Measurements from ENCODE around the gene ANKRD12.

DNA sequence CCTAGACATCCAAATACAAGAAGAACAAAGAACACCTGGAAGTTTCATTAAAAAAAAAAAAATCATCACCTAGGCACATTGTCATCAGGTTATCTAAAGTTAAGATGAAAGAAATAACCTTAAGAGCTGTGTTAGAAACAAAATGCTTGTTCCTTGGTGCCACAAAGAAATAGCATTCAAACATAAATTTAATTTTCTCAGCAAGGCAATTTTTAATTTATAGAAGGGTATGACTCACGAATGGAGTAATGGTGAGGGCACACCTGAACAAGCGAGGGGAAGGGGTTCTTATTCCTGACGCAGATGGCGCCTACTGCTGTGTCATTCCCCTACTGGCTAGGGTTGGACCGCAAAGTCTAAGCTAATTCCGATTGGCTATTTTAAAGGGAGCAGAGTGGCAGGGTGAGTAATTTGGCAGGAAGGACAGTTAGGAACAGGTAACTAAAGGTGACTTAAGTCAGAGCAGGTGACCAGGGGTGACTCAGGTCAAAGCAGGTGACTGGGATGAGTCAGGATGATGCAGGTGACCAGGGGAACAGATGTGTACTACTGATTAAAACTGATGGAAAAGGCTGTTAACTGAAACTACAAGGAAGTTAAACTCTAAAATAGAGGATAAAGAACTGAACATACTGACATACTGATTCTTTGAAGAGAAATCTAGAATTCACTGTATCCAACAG lies 167.9 kb downstream of the ANKRD12 start:
- TF ChIP-seq, protein P1, sequence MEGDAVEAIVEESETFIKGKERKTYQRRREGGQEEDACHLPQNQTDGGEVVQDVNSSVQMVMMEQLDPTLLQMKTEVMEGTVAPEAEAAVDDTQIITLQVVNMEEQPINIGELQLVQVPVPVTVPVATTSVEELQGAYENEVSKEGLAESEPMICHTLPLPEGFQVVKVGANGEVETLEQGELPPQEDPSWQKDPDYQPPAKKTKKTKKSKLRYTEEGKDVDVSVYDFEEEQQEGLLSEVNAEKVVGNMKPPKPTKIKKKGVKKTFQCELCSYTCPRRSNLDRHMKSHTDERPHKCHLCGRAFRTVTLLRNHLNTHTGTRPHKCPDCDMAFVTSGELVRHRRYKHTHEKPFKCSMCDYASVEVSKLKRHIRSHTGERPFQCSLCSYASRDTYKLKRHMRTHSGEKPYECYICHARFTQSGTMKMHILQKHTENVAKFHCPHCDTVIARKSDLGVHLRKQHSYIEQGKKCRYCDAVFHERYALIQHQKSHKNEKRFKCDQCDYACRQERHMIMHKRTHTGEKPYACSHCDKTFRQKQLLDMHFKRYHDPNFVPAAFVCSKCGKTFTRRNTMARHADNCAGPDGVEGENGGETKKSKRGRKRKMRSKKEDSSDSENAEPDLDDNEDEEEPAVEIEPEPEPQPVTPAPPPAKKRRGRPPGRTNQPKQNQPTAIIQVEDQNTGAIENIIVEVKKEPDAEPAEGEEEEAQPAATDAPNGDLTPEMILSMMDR (IDR thresholded peaks at IDR 0.05; ENCODE audit: low read length): no peak
- no peak for TF ChIP-seq EZH2 (IDR thresholded peaks at IDR 0.05; ENCODE audit: borderline replicate concordance, low read length)

All from OCI-LY1 (cell line).